ENCODE data around the gene PRR23C.
"Not testable (repeated sequence)": the region's sequence is repeated elsewhere in the genome, so short reads cannot be mapped to it uniquely, and the experiment has no call there.

The PRR23C gene

DNA sequence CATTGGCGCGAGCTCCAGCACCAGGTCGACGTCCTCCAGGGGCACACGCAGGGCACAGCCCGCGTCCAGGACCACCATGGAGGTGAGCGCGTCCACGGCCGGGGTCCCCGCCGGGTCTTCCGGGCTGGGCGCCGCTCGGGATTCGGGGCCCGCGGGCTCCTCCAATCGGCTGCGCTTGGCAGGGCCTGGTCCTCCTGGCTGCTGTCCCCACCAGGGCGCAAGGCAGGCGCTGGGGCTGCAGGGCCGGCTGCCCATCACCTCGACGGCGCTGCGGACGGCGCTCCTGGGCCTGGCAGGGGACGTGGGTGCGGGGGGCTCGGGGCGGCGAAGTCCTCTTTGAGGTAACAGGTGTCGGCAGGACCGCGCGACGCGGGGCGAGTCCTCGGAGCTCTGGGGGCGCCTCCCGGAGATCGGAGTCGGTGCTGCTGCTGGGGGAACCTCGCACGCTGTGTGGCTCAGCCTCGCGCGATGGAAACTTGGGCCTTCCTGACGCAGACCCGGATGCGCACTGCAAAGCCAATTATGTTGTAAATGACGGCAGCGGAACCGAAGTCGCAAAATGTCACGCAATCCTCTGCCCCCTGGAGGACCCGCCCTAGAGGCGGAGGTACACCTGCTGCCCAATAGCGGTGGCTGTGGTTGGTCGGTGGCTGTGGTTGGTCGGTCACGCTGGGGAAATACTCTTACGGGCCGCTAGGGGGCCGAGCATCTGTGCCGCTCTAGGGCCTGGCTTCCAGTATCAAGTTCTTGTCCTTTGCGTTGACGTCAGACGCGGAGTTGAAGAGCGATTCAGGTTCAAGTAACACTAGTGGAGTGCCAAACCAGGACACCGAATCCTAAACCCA lies at the start of gene PRR23C:
Gene PRR23C (minus strand): TSS at position 527 of the 845 bp plus-strand sequence. CDS start 272 bp downstream, at position 255.
- DNase-seq (ENCODE audit: low spot score): no peak

DNA sequence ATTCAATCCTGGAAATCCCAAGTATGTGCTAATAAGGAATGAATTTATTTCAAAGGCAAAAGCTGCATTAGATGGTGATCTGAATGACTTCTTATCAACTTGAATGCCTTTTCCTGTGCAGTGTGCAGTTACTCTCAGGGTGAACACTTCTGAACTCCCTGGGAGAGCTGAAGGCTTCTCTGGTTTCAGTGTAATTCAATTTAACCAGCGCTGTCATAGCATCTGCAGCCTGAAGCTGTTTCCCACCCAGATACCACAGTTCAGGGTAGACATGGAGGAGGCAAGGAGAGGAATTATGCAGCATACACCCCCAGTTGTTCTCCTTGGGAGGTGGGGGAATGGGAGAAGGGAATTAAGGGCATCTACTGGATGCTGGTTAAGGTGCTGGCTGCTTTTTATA lies 49.1 kb upstream of the PRR23C start:
- DNase-seq (ENCODE audit: low spot score): no peak

DNA sequence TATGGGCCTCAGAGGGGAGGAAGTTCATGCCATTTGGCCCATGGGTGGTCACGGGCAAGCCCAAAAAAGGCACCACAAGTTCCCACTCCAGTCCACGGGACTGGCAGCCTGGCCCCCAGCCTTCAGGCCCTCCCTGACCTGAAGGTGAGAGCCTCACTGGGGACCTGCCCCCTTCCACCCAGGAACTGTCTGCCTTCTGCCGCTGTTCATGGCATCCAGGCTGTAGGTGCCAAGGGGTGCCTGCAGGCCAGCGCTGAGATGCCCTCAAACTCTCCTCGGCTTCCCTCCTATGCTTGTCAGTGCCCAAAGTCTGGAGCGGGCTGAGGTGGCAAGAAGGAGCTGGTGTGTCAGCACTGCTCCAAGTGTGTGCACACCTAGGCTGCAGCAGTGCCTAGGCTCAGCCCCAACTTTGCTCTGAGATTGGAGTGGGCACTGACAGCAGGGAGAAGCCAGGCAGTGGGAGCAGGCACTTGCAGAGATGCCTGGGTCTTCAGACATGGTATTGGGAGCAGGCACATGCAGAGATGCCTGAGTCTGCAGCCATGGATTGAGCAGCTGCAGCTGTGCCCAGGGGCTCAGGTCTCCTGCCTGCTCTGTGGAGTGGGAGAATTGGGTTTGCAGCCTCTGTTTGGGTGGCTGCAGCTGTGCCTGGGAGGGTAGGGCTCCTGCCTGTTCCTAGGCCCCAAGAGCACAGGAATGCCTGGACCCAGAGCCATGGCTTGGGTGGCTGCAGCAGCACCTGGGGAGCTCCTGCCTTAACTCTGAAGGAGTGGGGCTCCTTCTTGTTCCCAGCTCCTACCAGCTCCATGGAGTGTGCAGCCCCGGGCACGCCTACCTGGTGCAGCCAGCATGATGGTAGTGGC lies 44.0 kb upstream of the PRR23C start:
- DNase-seq (ENCODE audit: low spot score): no peak

DNA sequence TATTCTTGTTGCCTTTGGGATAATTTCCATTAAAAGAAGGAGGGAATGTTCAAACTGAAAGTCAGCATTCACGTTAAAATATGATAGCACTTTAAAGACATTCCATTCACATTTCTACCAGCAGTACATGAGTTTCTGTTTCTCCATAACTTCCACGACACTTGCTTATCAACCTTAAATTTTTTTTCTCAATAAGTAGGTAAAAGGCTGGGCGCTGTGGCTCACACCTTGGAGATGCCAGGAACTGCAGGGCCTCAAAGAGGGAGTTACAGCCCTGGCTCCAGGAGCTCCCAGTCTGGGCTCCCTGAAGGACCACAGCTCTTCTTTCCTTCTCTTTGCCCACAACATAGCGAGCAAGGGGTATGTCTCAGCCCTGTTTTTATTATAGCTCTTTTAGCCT lies 42.9 kb upstream of the PRR23C start:
- no peak for DNase-seq (ENCODE audit: low spot score)

DNA sequence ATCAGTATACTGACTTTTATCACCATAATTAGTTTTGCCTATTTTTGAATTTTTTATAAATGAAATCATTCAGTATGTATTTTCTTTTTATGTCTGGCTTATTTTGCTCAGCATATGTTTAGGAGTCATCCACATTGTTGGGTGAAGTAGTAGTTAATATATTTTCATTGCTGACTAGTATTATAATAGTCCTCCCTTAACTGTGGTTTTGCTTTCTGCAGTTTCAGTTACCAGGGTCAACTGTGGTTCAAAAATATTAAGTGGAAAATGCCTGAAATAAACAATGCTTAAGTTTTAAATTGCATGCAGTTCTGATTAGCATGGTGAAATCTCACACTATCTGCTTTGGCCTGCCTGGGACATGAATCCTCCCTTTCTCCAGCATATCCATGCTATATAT lies 39.5 kb upstream of the PRR23C start:
- DNase-seq (ENCODE audit: low spot score): no peak

DNA sequence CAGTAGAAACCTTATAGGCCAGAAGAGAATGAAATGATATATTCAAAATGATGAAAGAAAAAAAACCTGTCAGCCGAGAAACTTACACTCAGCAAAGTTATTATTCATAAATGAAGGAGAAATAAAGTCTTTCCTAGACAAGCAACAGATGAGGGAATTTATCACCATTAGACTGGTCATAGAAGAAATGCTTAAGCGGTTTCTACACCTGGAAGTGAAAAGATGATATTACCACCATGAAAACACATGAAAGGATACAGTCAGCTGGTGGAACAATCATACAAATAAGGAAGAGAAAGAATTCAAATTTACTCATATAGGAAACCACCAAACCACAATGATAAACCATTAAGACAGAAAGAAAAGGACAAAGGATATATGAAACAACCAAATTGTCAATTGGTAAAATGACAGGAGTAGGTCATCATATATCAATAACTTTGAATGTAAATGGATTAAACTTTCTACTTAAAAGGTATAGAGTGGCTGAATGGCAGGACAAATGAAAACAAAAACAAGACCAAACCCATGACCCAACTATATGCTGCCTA lies 29.9 kb upstream of the PRR23C start:
- DNase-seq (ENCODE audit: low spot score): no peak

DNA sequence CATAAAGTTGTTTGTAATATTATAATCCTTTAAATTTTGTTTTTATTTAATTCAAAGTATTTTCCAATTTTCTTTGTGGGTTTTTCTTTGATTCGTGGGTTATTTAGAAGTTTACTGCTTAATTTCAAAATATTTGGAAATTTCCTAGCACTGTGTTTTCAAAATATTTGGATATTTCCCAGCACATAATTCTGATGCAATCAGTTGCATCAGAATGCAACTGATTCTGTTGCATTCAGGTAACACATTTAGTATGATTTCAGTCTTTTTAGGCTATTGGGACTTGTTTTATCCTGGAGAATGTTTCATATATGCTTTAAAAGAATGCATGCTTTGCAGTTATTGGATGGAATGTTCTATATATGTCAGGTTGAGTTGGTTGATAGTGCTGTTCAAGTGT lies 18.2 kb upstream of the PRR23C start:
- DNase-seq (ENCODE audit: low spot score): no peak

DNA sequence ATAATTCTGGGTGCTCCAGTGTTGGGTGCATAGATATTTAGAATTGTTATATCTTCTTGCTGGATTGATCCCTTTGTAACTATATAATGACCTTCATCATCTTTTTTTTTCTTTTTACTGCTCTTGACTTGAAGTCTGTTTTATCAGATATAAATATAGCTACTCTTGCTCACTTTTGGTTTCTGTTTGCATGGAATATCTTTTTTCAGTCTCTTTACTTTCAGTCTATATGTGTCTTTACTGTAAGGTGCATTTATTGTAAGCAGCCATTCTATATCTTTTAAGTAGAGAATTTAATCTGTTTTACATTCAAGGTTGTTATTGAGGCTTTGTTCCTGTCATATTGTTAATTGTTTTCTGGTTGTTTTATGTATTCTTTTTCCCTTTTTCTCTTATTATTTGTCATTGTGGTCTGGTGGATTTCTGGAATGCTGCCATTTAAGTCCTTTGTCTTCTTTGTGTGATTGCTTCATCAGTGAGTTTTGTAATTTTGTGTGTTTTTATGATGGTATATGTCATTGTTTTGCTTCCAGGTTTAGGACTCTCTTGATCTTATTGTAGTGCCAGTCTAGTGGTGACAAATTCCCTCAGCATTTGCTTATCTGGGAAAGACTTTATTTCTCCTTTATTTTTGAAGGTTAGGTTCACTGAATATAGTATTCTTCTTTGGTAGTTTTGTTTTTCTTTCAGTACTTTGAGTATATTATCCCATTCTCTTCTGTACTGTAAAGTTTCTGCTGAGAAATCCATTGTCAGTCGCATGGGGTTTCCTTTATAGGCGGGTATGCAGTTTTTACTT lies 8.3 kb upstream of the PRR23C start:
- DNase-seq (ENCODE audit: low spot score): no peak

DNA sequence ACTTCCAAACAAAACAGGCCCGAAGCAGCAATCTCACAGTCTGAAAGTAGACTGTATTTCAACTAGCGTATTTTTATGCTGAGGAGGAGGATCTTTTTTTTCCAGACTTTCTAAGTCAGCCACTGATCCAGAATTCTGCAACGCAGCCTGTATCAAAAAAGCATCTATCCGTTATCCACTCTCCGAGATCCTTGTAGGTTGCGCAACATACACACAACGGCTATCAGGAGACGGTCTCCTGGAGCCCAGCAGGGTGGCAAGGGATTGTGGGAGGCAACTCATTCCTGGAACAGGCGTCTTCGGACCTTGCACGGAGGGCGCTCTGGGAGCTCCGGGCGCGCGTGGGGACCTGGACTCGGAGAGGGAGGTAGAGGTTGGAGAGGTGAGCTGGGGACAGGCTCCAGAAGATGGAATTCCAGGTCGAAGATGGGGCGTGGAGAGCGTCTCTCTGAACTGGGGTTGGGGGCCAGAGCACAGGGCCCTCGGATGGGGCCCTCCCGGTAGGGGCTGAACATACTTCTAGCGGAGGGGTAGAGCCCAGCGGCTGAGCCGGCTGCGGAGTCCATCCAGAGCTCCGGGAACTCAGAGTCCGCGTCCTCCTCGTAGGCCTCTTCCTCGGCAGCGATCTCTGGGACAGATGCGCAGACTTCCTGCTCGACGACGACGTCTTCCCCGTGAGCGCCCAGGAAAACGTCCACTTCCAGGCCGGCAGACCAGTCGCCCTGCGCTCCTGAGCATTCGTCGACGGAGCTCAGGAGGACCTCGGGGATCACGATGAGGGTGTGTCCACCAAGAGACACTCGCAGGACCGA lies 932 bp downstream of the PRR23C start:
- DNase-seq (ENCODE audit: low spot score): no peak

DNA sequence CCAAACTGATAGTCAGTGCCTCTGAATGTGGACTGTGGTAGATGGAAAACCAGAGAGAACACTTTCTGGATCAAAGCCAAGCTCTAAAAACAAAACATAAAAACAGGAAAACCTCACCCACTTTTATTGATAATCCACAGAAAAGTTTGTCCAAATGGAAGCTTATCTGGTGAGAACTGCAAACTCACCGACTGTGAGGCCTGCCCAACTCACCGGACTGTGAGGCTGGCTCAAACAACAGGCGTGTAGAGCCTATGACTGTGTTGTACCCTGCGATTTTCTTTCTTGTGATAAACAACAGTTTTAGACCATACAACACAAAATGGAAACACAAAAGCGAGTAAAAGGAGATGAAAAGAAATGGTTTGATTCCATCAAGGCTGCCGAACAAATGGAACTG lies 7.2 kb downstream of the PRR23C start:
- DNase-seq (ENCODE audit: low spot score): no peak

DNA sequence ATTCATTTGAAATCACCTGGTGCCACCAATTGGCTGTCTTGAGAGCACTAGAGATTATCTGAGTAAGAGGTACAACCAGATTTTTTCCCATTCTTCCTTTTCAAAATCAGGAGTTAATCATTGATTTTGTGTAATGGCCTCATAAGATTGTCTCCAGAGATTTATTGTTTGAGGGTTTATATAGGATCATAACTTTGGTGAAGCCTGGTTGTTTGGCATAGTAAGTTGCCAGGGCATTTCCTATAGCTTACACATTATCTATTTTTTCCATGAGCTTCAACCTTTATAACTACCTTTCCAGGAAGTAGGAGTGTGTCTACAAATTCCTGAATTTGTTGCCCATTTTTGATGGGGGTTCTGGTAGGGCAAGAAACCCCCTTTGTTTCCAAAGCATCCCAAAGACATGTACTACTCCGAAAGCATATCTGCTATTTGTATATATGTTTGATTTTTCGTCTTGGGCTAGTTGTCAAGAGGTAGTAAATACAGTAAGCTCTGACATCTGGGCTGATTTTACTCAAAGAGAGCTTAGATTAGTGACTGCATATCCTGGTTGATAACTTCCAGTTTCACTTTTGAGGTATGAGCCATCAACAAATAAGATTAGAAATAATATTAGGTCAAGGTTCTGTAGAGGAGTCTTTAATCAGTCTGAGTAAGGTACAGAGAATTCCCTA lies 12.2 kb downstream of the PRR23C start:
- no peak for DNase-seq (ENCODE audit: low spot score)

DNA sequence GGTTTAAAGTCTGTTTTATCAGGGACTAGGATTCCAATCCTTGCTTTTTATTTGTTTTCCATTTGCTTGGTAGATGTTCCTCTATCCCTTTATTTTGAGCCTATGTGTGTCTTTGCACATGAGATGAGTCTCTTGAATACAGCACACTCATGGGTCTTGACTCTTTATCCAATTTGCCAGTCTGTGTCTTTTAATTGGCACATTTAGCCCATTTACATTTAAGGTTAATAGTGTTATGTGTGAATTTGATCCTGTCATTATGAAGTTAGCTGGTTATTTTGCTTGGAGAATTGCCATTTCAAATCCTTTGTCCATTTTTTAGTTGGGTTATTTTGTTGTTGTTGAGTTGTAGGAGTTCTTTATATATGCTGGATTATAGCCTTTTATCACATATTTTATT lies 14.1 kb downstream of the PRR23C start:
- DNase-seq (ENCODE audit: low spot score): not testable (repeated sequence)

DNA sequence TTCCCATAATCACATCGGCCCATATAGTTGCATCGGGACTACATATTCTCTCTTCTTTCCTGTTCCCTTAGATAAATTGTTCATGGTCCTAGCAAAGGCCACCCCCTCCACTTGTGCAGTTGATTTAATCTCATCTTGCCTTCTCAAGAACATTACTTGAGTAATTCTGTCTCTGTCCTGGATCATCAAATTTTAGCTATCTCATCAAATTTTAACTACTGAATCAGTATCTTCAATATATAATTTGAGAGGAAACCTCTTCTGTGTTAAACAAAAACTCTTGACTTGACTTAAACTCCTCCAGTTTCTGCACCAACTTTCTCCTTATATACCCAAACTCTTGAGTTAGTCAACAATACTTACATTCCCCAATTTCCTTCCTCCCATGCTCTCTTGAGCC lies 19.7 kb downstream of the PRR23C start:
- no peak for DNase-seq (ENCODE audit: low spot score)

DNA sequence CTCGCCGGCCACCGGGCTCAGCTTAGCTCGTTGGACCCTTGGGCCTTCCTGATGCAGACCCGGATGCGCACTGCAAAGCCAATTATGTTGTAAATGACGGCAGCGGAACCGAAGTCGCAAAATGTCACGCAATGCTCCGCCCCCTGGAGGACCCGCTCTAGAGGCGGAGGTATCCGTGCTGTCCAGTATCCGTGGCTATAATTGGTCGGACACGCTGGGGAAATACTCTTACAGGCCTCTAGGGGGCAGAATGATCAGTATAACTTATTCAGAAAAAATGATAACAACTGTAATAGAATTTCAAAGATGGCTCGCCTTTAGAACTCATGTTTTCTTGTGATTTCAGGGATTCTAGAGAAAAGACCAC lies 23.8 kb downstream of the PRR23C start, which contains the start of gene PRR23B:
Gene PRR23B (minus strand): TSS at position 59 of the 367 bp plus-strand sequence. CDS start 265 bp downstream, outside the sequence.
- DNase-seq (ENCODE audit: low spot score): no peak

DNA sequence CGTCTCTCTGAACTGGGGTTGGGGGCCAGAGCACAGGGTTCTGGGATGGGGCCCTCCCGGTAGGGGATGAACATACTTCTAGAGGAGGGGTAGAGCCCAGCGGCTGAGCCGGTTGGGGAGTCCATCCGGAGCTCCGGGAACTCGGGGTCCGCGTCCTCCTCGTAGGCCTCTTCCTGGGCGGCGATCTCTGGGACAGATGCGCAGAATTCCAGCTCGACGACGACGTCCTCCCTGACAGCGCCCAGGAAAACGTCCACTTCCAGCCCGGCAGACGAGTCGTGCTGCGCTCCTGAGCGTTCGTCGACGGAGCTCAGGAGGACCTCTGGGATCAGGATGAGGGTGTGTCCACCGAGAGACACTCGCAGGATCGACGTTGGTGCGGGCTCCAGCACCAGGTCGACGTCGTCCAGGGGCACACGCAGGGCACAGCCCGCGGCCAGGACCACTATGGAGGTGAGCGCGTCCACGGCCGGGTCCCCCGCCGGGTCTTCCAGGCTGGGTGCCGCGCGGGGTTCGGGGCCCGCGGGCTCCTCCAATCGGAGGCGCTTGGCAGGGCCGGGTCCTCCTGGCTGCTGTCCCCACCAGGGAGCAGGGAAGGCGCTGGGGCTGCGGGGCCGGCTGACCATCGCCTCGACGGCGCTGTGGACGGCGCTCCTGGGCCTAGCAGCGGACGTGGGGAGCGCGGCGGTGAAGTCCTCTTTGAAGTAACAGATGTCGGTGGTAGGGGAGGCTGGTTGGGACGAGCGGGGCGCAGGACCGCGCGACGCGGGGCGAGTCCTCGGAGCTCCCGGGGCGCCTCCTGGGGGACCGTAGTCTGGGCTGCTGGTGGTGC lies 24.4 kb downstream of the PRR23C start:
- no peak for DNase-seq (ENCODE audit: low spot score)

DNA sequence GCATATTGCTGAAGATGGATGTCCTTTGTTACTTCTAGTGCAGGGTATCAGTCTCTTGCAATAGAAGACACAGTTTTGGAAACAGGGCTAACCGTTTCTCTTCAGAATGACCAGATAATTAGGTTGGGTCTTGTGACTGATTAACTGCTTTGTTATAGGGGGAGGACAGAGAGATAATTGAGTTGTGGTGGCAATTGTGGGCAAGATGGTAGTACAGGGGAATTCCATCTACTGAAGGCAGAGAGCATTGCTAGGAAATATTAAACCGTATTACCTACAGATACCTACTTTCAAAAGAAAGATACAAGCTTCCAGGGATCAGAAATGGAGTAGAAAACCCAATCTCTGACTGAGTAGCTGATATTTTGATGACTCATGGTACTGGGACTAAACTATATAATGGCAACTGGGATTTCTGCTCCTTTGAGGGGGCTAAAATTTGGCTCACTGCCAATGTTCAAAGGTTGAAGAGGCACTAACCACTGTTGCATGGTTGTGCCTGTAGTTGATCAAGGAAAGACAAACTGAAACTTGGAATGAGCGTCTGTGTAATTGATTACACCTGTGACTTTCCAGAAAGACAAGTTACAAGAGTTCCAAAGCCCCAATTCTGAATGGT lies 28.2 kb downstream of the PRR23C start:
- no peak for DNase-seq (ENCODE audit: low spot score)

DNA sequence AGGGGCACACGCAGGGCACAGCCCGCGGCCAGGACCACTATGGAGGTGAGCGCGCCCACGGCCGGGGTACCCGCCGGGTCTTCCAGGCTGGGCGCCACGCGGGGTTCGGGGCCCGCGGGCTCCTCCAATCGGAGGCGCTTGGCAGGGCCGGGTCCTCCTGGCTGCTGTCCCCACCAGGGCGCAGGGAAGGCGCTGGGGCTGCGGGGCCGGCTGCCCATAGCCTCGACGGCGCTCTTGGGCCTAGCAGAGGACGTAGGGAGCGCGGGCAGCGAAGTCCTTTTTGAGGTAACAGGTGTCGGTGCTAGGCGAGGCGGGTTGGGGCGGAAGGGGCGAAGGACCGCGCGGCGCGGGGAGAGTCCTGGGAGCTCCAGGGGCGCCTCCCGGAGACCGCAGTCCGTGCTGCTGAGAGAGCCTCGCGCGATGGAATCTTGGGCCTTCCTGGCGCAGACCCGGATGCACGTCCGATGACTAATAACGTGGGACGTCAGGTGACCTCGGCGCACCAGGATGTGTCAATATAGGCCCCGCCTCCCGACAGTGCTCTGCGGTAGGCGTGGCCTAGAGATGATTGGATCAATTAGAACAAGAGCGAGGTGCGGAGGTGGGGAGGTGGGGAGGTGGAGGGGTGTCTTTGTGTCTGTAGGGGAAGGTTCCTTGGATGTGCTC lies 38.5 kb downstream of the PRR23C start, which contains the start of gene PRR23A:
Gene PRR23A (minus strand): TSS at position 218 of the 666 bp plus-strand sequence. CDS start 0 bp downstream, at position 218.
- no peak for DNase-seq (ENCODE audit: low spot score)

DNA sequence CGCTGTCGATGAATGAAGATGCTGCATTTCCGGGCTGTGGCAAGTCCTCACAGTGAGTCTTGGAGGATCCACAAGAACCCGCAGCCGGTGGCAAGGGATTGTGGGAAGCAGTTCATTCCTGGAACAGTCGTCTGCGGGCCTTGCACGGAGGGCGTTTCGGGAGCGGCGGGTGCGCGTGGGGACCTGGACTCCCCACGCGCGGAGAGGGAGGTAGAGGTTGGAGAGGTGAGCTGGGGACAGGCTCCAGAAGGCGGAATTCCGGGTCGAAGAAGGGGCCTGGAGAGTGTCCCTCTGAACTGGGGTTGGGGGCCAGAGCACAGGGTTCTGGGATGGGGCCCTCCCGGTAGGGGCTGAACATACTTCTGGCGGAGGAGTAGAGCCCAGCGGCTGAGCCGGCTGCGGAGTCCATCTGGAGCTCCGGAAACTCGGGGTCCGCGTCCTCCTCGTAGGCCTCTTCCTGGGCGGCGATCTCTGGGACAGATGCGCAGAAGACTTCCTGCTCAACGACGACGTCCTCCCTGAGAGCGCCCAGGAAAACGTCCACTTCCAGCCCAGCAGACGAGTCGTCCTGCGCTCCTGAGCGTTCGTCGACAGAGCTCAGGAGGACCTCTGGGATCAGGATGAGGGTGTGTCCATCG lies 39.2 kb downstream of the PRR23C start:
- DNase-seq (ENCODE audit: low spot score): no peak
